NCI-H1417 treated with DMSO at 0.1 percent for 48 hours (cell line): ENCODE results near the gene LAIR2.
"Not testable (repeated sequence)": the region's sequence is repeated elsewhere in the genome, so short reads cannot be mapped to it uniquely, and the experiment has no call there.

Experiments used
- DNase-seq: peaks from one replicate; lab custom pipeline; 2025; lab: John Stamatoyannopoulos, UW

LAIR2 gene

DNA sequence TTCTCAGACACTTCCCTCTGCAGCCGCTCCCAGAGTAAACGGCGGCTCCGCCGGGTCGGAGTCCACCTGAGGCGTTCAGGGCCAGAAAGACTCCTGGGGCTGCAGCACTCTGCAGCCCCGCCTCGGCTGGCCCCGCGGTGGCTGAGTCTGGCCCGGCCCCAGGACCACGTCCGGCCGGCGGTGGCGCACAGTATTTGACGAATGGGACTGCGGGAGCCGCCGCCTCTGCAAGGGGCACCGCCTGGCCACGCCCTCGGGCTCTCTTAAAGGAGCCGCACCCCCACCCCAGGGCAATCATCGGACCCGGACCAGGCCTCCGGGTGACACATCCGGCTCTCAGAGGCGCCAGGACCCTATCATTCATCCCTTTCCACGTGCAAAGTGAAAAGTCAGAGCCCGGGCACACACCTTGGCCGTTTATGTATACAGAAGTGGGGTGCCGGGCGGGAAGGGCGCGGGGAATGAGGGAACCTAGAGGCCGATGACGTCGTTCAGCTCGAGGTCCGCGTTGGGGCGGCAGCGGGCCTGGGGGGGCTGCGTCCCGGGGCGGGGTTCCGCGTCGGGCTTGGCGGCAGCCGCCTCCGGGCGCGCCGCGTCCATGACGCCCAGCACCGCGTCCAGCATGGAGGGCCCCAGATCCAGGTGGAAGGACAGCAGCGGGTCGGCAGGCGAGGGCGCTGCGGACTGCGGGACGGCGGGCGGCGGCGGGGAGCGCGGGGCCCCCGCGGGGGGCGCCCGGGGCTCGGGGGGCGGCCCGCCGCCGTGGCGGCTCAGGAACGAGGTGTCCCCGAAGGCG lies 37.8 kb upstream of the LAIR2 start:
- no peak for DNase-seq

DNA sequence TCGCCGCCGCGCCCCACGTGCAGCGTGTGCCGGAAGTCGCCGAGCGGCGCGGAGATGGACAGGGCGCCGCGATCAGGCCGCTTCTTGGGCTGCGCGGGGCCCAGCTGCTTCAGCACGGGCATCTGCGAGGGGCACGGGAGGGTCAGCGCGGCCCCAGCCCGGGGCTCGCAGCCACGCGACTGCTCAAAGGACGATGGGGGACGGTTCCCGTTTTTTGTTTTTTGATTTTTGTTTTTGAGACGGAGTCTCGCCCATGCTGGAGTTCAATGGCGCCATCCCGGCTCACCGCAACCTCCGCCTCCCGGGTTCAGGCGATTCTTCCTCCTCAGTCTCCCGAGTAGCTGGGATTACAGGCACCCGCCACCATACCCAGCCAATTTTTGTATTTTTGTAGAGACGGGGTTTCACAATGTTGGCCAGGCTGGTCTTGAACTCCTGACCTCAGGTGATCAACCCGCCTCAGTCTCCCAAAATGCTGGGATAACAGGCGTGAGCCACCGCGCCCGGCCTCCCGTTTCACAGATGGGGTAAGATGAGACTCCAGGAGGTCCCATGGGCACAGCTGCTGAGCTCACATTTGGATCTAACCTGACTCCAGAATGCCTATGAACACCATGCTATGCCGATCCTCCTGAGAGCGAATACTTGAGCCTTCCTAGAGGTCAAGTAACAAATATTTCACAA lies 37.1 kb upstream of the LAIR2 start:
- no peak for DNase-seq

DNA sequence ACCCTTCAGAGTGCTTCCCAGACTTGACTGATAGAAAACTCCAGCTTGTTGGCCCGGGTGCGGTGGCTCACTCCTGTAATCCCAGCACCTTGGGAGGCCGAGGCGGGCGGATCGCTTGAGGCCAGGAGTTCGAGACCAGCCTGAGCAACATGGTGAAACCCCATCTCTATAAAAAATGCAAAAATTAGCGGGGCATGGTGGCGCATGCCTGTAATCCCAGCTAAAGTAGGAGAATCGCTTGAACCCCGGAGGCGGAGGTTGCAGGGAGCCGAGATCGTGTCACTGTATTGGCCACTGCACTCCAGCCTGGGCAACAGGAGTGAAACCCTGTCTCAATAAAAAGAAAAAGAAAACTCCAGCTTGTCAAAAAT lies 36.5 kb upstream of the LAIR2 start:
- not testable (repeated sequence) for DNase-seq

DNA sequence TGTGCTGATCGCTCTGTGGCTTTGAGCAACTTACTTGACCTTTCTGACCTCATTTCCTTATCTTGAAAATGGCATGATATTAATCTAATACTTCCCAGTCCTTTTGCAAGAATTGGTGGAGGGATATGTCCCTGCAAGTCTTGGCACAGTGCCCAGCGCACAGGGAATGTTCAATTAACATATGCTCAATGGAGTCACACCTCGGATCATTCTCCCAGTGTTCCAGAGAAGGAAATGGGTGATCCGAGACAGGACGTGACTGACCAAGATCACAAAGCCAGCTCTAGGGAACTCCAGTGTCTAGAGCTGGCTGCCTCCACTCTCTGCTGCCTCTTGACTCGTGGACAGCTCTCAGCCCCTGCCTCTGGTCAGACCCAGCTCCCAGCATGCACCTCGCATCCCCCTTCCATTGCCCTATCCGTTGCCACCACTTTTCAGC lies 33.1 kb upstream of the LAIR2 start:
- no peak for DNase-seq

DNA sequence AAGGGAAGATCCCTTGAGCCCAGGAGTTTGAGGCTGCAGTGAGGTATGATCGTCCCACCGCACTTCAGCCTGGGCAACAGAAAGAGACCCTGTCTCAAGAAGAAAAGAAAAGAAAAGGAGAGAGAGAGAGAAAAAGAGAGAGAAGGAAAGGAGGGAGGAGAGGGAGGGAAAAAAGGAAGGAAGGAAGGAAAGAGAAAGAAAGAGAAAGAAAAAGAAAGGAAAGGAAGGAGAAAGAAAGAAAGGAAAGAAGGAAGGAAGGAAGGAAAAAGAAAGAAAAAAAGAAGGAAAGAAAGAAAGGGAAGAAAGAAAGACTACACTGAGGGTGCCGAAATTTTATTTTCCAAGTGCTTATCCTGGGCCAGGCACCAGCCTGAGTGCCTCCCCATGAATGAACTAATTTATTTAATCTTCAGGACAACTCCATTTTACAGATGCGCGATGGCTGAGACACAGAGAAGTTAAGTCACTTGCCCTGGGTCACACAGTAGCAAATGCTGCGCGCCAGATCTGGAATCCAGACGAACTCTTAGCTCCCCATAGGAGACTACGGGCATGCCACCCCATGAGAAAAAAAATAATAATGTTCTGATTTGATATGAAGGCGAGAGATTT lies 32.2 kb upstream of the LAIR2 start:
- no peak for DNase-seq

DNA sequence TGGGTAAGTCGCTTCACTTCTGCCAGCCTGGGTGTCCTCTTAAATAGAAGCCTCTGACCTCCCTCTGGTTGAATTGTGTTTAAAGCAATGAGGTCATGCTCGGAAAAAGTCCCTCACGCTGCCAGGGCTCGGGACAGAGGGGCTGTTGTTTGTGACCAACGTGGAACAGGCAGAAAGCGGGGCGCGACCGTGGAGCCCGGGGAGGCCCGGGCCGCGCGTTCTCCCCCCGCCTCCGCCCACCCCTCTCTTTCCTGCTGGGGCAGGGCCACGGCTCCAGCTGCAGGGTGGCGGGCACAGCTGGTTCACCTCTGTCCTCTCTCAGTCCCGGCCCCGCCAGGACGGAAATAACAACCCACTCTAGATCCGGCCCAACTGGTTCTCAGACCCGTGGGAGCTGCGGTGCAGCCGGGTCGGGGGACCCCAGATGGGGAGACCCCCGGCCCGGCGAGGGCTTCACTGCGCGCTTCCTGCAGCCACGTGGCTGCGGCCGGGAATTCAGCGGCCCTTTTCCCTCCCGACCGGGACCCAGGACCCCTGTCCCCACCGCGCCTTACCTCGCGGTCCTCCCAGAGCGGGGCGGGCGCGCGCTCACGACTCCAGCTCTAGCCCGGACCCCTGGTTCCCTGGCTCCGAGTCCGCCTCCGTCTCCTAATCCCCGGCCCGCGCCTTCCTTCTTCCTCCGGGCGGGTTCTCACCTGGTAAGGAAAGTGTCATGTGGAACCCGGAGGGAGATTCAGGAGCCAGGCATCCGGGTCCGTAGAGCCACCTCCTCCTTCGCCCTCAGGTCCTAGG lies 31.4 kb upstream of the LAIR2 start:
- no peak for DNase-seq

DNA sequence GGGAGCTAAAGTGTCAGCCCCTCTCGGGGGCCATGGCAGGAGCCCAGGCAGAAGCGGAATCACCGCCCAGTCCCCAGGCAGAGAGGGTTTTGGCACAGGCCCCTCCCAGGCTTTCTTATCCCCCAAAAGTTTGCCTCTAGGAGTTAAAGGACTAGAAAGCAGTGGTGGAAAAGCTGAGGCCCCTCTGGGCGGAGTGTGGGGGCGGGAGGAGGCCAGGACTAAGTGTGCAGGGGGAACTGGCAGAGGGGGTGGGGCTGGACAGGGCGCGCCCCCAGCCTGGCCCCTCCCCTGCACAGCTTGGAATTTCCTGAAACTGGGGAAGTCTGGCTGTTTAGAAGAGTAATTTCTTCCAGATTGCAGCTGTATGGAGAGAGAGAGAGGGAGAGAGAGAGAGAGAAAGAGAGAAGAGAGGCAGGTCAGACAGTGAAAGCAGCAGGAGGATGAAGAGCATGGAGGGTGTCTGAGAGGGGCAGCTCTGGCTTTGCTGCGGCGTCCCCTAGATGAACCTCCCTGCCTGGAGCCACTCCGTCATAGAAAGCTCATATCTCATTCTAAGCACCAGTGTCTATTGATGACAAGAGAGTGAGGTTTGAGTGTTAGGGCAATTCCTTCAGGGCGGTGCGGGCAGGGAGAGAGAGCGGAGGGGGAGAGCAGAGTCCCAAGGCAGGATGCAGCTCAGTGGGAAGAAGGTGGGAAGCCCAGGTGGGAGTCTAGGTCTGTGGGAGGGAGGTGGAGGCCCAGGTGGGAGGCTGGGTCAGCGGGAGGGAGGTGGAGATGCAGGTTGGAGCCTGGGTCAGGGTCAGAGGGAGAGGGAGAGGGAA lies 29.4 kb upstream of the LAIR2 start, which contains the start of gene CDC42EP5:
TSS of gene CDC42EP5 (minus strand) at position 226 of the 821 bp plus-strand sequence. CDS start 7,749 bp downstream, outside the sequence.
- DNase-seq: no peak

DNA sequence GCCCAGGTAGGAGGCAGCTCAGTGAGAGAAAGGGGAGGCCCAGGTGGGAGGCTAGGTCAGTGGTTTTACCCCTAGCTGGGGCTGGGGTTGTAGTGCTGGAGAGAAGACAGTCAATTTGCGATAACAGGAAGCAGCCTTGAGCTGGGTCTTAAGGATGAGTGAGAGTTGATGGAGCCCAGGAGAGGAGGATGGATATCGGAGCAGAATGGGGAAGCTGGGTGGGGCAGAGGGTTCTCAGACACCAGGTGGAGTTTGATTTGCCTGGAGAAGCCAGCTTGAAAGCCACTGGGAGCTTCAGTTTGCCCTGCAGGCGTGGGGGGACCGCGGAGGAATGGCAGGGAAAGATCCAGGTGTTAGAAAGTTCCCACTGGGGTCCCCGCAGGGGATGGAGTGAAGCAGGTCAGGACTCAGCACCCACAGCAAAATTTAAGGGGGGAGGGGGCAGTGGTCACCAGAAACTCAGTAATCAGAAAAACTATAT lies 28.7 kb upstream of the LAIR2 start:
- DNase-seq: no peak

DNA sequence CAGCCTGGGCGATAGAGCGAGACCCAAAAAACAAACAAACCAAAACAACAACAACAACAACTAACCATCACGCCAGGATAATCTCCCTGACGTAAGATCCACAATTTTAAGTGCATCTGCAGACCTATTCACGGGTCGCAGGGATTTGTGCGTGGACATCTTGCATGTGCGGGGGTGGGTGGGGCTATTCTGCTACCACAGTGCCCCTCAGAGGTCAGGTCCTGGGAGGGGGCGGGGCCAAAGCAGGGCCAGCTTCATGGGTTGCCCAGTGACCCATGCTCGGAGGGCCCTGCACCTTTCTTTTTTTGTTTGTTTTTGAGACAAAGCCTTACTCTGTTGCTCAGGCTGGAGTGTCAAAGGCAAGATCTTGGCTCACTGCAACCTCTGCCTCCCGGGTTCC lies 26.9 kb upstream of the LAIR2 start:
- DNase-seq: no peak

DNA sequence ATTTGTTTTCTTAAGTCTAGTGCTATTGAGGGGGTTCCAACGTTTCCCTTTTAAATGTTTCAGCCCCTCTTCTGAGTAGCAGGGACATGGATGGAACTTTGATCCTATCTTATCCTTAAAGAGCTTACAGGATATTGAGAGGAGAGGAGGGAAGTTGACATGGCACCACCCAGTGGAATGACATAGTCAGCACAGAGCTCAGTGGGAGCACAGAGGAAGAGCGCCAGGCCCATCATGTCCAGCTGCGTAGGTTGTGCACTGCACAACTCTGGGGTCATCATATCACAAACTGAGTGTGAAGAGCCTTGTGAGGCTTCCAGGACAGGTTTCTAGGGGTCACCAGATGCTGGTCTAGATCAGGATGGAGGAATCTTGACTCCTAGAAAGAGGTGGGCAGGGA lies 25.0 kb upstream of the LAIR2 start:
- DNase-seq: no peak

DNA sequence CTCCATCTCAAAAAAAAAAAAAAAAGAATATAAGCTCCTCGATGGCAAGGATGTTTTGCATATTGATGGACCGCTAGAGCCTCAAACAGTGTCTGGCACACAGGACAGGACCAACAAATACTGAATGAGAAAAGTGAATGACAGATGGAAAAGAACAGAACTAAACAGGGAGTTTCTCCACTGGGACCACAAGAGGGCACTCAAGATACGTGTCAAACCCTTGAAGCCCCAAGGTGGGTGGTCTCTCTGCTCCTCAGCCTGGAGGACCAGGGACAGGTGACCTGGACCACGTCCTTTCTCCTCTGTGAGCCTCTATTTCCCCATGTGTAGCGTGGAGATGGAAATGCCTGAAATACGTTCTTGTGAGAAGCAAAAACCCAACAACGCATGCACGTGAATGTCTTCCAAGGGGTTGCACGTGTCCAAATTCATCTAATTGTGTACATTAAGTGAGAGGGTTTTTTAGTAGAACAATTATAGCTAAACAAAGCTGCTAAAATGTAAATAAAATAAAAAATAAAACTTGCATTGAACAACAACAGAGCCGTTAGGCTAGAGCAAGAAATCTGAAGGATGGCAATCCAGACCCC lies 23.9 kb upstream of the LAIR2 start:
- no peak for DNase-seq

DNA sequence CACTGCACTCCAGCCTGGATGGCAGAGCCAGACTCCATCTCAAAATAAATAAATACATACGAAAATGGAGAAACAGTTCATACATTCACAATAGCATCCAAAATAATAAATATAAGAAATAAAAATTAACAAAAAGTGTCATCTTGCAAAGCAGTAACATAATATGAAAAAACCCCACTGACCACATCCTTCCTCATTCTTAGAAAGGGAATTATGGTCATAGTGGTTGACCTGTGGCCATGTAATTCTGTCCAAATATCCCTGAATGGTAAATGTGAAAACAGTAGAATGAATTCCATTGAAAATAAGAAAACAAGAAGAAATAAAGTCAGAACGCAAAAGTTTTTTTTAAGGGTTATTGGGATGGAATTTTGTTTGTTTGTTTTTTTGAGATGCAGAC lies 22.6 kb upstream of the LAIR2 start:
- DNase-seq: no peak

DNA sequence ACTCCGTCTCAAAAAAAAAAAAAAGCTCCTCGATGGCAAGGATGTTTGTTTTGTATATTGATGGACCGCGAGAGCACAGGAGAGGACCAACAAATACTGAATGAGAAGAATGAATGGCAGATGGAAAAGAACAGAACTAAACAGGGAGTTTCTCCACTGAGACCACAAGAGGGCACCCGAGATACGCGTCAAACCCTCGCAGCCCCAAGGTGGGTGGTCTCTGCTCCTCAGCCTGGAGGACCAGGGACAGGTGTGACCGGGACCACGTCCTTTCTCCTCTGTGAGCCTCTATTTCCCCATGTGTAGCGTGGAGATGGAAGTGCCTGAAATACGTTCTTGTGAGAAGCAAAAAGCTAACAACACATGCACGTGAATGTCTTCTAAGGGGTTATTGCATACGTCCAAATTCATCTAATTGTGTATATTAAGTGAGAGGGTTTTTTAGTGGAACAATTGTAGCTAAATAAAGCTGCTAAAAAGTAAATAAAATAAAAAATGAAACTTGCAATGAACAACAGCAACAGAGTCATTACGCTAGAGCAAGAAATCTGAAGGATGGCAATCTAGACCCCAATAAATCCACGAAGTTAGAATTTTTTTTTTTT lies 21.2 kb upstream of the LAIR2 start:
- DNase-seq: no peak

DNA sequence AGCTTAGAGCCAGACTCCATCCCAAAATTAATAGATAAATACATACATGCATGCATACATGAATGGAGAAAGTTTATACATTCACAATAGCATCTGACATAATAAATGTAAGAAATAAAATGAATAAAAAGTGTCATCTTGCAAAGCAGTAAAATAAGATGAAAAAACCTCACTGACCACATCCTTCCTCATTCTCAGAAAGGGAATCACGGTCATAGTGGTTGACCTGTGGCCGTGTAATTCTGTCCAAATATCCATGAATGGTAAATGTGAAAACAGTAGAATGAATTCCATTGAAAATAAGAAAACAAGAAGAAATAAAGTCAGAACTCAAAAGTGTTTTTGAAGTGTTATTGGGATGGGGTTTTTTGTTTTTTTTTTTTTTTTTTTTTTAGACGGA lies 19.7 kb upstream of the LAIR2 start:
- no peak for DNase-seq

DNA sequence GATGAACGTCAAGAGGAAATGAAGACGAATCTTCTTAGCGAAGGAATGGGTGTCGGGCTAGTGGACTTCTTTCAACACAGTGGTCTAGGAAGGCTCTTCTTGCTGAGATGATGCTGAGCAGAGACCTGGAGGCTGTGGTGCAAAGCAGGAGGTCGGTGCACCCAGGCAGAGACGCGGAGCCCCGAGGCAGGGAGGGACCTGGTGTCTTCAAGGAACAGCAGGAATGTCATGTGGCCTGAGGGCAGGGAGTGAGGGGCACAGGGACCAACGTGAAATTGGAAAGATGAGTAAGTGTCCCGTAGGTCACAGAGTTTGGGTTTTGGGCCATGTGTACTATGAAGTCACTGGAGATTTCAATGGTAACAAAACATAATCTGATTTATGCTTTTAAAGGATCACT lies 18.2 kb upstream of the LAIR2 start:
- DNase-seq: no peak

DNA sequence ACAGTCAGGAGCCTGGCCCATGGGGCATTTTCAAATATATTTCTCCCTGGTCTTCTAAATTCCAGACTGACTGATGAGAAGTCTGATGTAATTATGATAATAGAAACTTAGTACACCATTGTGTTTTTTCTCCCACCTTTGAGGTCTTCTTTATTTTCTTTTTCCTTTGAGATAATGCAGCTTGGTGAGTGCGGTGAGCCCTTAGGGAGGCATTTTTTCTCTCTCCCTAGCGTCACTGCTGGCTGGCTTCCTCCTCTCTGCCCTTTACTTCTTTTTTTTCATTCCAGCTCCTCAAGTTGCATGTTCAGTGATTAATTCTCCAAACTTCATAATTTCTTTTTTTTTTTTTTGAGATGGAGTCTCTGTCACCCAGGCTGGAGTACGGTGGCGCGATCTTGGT lies 16.8 kb upstream of the LAIR2 start:
- DNase-seq: no peak

DNA sequence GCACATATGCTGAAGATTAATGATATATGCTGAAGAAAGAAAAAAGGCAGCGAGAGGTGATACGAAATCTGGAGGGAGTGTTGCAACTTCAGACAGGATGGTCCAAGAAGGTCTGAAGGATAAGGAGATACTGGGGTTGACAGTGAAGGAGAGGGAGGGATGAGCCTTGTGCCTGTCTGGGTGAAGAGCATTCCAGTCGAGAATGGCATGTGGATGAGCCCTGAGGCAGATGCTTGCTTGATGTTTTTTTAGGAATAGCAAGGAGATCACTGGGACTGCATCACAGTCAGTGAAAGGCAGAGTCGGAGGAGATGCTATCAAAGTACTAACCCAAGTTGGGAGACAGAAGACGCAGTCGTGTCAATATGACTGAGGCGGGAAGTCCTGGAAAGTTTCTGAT lies 13.3 kb upstream of the LAIR2 start:
- no peak for DNase-seq

DNA sequence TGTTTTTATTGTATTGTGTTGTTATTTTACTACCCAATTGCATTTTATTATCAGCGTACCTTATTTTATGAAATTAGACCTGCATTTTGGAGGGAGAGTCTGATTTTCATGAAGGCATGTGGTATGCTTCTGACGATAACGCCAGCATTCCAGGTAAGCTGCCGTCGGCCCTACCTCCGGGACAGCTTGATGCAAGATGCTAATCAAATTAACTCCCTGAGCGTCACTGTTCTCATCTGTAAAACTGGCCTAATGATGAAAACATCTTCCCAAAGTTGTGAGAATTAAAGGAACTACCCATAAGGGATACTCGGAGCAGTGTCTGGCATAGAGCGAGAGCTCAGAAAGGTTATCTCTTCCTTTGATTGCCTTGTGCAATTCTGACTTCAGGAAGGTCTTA lies 12.9 kb upstream of the LAIR2 start:
- no peak for DNase-seq

DNA sequence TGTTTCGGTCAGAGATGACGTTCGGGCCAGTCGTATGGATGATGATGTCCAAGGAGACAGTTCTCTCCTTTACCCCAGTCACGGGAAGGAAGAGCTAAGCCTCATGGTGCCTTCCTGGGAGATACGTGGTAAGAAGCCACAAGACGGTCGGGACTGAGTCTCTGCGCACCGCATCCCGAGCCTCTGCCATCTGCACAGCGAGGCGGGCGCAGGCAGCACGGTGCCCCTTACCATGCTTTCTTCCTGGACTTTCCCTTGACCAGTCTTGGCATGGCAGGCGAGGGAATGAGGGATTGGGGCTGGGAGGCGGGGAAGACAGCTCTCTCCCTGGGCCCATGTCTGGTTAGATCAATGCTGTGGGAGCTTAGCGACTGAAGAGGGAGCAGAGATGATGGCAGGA lies 10.1 kb upstream of the LAIR2 start:
- no peak for DNase-seq

DNA sequence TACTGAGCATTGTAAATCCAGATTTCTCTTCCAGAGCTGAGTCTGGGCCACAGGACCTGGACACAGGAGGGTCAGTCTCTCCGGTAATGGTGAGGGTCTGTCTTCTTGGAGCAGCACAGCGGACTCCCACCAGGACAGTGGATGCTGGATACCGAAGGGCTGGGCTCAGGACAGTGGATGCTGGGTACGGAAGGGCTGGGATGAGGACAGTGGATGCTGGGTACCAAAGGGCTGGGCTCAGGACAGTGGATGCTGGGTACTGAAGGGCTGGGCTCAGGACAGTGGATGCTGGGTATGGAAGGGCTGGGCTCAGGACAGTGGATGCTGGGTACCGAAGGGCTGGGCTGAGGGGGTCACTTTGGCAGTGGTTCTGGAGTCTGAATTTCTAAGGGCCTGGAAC lies 9.6 kb upstream of the LAIR2 start:
- not testable (repeated sequence) for DNase-seq
